BE2C (cell line): ENCODE measurements around the gene CPPED1.
A peak's percentile ranks its signal among the peaks of the same experiment; 100 is the strongest.
"Not testable (repeated sequence)": the region's sequence is repeated elsewhere in the genome, so short reads cannot be mapped to it uniquely, and the experiment has no call there.

Experiments
- DNase-seq: peaks from one replicate; pipeline ENCODE4 v3.0.0-alpha.2; 2020
- H3K27me3 ChIP-seq: fragments of 250-450 bp; sonication (Bioruptor Pico); 2 replicates; pipeline ENCODE4 v1.5.1; 2020; ENCODE audit warnings: mild to moderate bottlenecking
- H3K36me3 ChIP-seq: fragments of 250-450 bp; sonication (Bioruptor Pico); 2 replicates; pipeline ENCODE4 v1.5.1; 2020; ENCODE audit warnings: mild to moderate bottlenecking
- H3K4me1 ChIP-seq: fragments of 250-450 bp; sonication (Bioruptor Pico); 2 replicates; pipeline ENCODE4 v1.5.1; 2020
- H3K4me3 ChIP-seq: 2 replicates; pipeline ENCODE4 v1.5.1; 2011; ENCODE audit warnings: low read depth, low read length
- H3K9me3 ChIP-seq: fragments of 250-450 bp; sonication (Bioruptor Pico); 2 replicates; pipeline ENCODE4 v1.5.1; 2020
- TF ChIP-seq, protein P1 (sequence below): IDR thresholded peaks from 2 replicates; pipeline ENCODE4 v1.5.1; 2012; ENCODE audit warnings: mild to moderate bottlenecking, low read depth, low read length

CPPED1 gene

DNA sequence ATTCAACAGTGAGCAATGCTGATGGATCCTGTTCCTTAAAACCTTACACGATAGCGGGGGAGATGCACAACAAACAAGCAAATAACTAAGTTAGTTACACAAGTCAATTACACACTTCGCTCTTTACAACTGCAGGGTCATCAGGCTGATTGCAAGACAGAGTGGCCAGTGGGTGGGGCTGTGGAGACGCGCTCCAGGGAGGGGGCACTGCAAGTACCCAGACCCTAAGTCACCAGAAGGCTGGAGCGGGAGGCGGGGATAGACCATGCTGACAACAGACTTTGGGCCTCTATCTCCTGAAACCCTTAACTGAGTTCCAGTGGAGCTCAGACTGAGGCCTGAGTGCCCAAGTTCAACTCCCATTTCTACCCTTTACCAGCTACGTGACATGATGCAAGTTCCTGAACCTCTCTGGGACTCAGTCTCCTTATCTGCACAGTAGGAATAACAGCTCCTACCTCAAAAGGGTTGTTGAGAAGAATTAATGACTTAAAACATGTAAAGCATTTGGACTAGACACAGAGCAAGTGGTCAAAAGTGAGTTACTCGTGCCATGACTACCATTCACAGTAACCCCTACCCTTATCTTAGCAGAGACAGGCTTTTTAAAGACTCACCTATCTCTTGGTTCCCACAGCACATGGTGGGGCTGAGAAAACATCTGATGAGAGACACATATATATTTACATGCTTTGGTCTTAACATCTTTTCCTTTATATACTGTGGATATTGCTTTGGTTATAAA lies 10.4 kb downstream of the CPPED1 start:
- Histone ChIP-seq H3K9me3 (no peaks in the 10 kb centered on the region), H3K4me1 (0 out of 2 replicates have a peak, but pooled peaks cover 2% of the 10 kb centered on the region), H3K4me3 (no peak overlapping the region), H3K36me3 (no peaks in the 10 kb centered on the region), H3K27me3 (no peaks in the 10 kb centered on the region)
- TF ChIP-seq, protein P1, sequence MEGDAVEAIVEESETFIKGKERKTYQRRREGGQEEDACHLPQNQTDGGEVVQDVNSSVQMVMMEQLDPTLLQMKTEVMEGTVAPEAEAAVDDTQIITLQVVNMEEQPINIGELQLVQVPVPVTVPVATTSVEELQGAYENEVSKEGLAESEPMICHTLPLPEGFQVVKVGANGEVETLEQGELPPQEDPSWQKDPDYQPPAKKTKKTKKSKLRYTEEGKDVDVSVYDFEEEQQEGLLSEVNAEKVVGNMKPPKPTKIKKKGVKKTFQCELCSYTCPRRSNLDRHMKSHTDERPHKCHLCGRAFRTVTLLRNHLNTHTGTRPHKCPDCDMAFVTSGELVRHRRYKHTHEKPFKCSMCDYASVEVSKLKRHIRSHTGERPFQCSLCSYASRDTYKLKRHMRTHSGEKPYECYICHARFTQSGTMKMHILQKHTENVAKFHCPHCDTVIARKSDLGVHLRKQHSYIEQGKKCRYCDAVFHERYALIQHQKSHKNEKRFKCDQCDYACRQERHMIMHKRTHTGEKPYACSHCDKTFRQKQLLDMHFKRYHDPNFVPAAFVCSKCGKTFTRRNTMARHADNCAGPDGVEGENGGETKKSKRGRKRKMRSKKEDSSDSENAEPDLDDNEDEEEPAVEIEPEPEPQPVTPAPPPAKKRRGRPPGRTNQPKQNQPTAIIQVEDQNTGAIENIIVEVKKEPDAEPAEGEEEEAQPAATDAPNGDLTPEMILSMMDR, result no peak
- no peak for DNase-seq

- H3K27me3 ChIP-seq, DNase-seq, H3K36me3 ChIP-seq, H3K4me1 ChIP-seq, H3K4me3 ChIP-seq, H3K9me3 ChIP-seq: not testable (repeated sequence)
Observed at GRCh38 chr16:12792528-12792927, 11.2 kb downstream of the CPPED1 start.

DNA sequence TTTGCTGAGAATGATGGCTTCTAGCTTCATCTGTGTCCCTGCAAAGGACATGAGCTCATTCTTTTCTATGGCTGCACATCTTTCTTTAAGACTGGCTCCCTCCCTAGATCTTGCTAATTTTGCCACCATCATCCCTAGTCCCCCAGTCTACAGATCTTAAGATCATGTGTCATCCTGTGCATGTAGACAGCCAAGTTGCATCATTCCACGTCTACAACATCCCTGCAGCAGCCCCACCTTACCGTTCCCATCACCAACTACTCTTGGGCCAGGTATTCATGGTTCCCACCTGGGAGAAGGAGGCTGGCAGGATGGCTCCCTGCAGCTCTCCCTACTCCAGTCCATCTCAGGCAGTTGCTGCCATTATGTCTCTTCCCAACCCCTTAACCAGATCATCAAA lies 12.3 kb downstream of the CPPED1 start:
- 0 out of 2 replicates have a peak, but pooled peaks cover 2% of the 10 kb centered on the region for H3K4me1 ChIP-seq
- H3K27me3 ChIP-seq, result no peaks in the 10 kb centered on the region
- H3K36me3 ChIP-seq, result no peaks in the 10 kb centered on the region; the same call in 1 of the 2 replicates
- no peak overlapping the region for H3K4me3 ChIP-seq
- TF ChIP-seq, protein P1, result no peak
- no peak for DNase-seq
- no peaks in the 10 kb centered on the region; the same call in 1 of the 2 replicates for H3K9me3 ChIP-seq

- DNase-seq, result peak; percentile 59
- H3K4me1 ChIP-seq, result 0 out of 2 replicates have a peak, but pooled peaks cover 2% of the 10 kb centered on the region
- TF ChIP-seq, protein P1, result no peak
- H3K4me3 ChIP-seq, result no peak overlapping the region
- no peaks in the 10 kb centered on the region for H3K27me3 ChIP-seq
- H3K36me3 ChIP-seq, result no peaks in the 10 kb centered on the region; the same call in 1 of the 2 replicates
- H3K9me3 ChIP-seq, result no peaks in the 10 kb centered on the region; the same call in 1 of the 2 replicates
Observed at GRCh38 chr16:12788758-12789157, 14.9 kb downstream of the CPPED1 start.

- TF ChIP-seq, protein P1, result no peak
- Histone ChIP-seq H3K36me3 (no peaks in the 10 kb centered on the region; the same call in 1 of the 2 replicates), H3K4me3 (no peak overlapping the region), H3K4me1 (0 out of 2 replicates have a peak, but pooled peaks cover 2% of the 10 kb centered on the region), H3K27me3 (no peaks in the 10 kb centered on the region), H3K9me3 (no peaks in the 10 kb centered on the region; the same call in 1 of the 2 replicates)
- no peak for DNase-seq
Observed at GRCh38 chr16:12786081-12786480, 17.6 kb downstream of the CPPED1 start.

- H3K36me3 ChIP-seq, result no peaks in the 10 kb centered on the region; the same call in 1 of the 2 replicates
- DNase-seq, result no peak
- TF ChIP-seq, protein P1, result no peak
- 0 out of 2 replicates have a peak, but pooled peaks cover 2% of the 10 kb centered on the region for H3K4me1 ChIP-seq
- H3K27me3 ChIP-seq, result no peaks in the 10 kb centered on the region
- no peak overlapping the region for H3K4me3 ChIP-seq
- no peaks in the 10 kb centered on the region; the same call in 1 of the 2 replicates for H3K9me3 ChIP-seq
Observed at GRCh38 chr16:12784076-12784475, 19.6 kb downstream of the CPPED1 start.
